HL-60 (cell line): ENCODE measurements around the gene IRX5.

ENCODE experiments used
- DNase-seq, 2 experiments: peaks; one replicate each; pipeline ENCODE4 v3.0.0-alpha.2; 2010 to 2020; ENCODE audit warnings: low read depth in 1 of 2, low spot score in 1 of 2
- H3K27ac ChIP-seq: fragments of 250-450 bp; sonication (Bioruptor Pico); replicated peaks from 2 replicates; pipeline ENCODE4 v1.5.1; 2020; ENCODE audit warnings: mild to moderate bottlenecking, moderate library complexity
- H3K27me3 ChIP-seq: fragments of 250-450 bp; sonication (Bioruptor Pico); 2 replicates; pipeline ENCODE4 v1.5.1; 2021; ENCODE audit warnings: mild to moderate bottlenecking, moderate library complexity; ENCODE audit not compliant: insufficient read depth, poor library complexity, severe bottlenecking
- H3K4me3 ChIP-seq: replicated peaks from 2 replicates; pipeline ENCODE4 v1.5.1; 2011; ENCODE audit warnings: mild to moderate bottlenecking, control low read depth, low read length; ENCODE audit not compliant: insufficient read depth
- CTCF ChIP-seq: IDR thresholded peaks from one replicate; pipeline ENCODE4 v1.5.1; 2011; ENCODE audit warnings: low read length, control low read depth, inconsistent platforms; ENCODE audit not compliant: insufficient read depth
- GABPA ChIP-seq: IDR thresholded peaks from 2 replicates; pipeline ENCODE4 v1.6.1; 2012; ENCODE audit warnings: low read depth
- POLR2AphosphoS5 ChIP-seq: IDR thresholded peaks from 2 replicates; pipeline ENCODE4 v1.6.1; 2012; ENCODE audit warnings: low read depth
- REST ChIP-seq: IDR thresholded peaks from 2 replicates; pipeline ENCODE4 v1.6.1; 2012; ENCODE audit warnings: low read depth; ENCODE audit not compliant: insufficient replicate concordance
- SPI1 ChIP-seq: IDR thresholded peaks from 2 replicates; pipeline ENCODE4 v1.6.1; 2012; ENCODE audit warnings: low read depth, mild to moderate bottlenecking, borderline replicate concordance

Gene IRX5

GRCh38 chr16:54968011-54968410 is 37.3 kb downstream of the IRX5 start:
- H3K27ac ChIP-seq, result no peak overlapping the region
- no peak for DNase-seq
- no peak for TF ChIP-seq SPI1
- TF ChIP-seq REST, result no peak
- no peak for TF ChIP-seq GABPA
- no peaks in the 10 kb centered on the region for H3K27me3 ChIP-seq
- H3K4me3 ChIP-seq, result no peak overlapping the region

- no peak overlapping the region for H3K4me3 ChIP-seq
- no peak for DNase-seq
- H3K27ac ChIP-seq, result no peak overlapping the region
- no peak for TF ChIP-seq SPI1
- no peak for TF ChIP-seq POLR2AphosphoS5
- no peak for TF ChIP-seq GABPA
- no peak for TF ChIP-seq CTCF
- TF ChIP-seq REST, result no peak
- H3K27me3 ChIP-seq, result no peaks in the 10 kb centered on the region
These were observed 38.1 kb downstream of the IRX5 start for GRCh38 chr16:54968784-54969183.

GRCh38 chr16:54970016-54970415 is 39.4 kb downstream of the IRX5 start:
- no peak overlapping the region for H3K4me3 ChIP-seq
- no peak for TF ChIP-seq REST
- TF ChIP-seq SPI1, result no peak
- no peaks in the 10 kb centered on the region for H3K27me3 ChIP-seq
- H3K27ac ChIP-seq, result no peak overlapping the region
- DNase-seq, result no peak

GRCh38 chr16:54974367-54974766 is 43.7 kb downstream of the IRX5 start:
- H3K27me3 ChIP-seq, result no peaks in the 10 kb centered on the region
- TF ChIP-seq SPI1, result no peak
- H3K4me3 ChIP-seq, result no peak overlapping the region
- no peak overlapping the region for H3K27ac ChIP-seq
- no peak for DNase-seq

GRCh38 chr16:54976651-54977200 is 46.1 kb downstream of the IRX5 start:
- Histone ChIP-seq H3K27me3 (no peaks in the 10 kb centered on the region), H3K4me3 (no peak overlapping the region), H3K27ac (no peak overlapping the region)
- TF ChIP-seq CTCF, result no peak
- no peak for TF ChIP-seq POLR2AphosphoS5
- no peak for TF ChIP-seq GABPA
- TF ChIP-seq REST, result no peak
- TF ChIP-seq SPI1, result no peak
- DNase-seq, result no peak
